HG03571 (cell line): Measurements from ENCODE around the gene ZSCAN20.

ENCODE experiments used
- ATAC-seq: cut with Tn5 transposase; IDR thresholded peaks from one replicate; pipeline ENCODE4 v1.9.1; 2021; ENCODE audit not compliant: unreplicated experiment

The ZSCAN20 gene

DNA sequence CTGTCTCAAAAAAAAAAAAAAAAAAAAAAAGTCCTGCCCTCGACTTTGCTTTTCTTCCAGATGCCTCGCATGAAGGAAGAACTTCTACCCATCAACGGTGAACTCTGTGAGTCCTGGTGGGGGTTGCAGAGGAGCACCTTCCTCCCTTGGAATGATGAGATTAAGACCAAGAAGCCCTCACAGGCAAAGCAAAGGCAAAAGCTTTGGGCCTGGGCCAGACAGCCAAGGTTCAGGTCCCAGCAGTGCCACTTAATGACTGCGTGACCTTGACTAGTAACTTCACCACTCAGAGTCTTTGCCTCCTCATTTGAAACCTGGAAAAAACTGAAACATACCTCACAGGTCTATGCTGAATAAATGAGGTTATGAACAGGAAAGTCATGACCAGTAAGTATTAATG, 55.5 kb downstream of the ZSCAN20 start:
- ATAC-seq: no peak

DNA sequence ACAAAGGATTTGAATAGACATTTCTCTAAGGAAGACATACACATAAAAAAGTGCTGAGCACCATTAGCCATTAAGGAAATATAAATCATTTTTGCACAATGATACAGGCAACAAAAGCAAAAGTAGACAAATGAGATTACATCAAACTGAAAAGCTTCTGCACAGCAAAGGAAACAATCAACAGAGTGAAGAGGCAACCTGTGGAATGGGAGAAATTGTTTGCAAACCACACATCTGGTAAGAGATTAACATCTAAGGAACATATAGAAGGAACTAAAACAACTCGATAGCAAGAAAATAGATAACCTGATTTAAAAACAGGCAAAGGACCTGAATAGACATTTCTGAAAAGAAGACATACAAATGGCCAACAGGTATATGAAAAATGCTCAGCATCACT, 57.5 kb downstream of the ZSCAN20 start:
- ATAC-seq: no peak

DNA sequence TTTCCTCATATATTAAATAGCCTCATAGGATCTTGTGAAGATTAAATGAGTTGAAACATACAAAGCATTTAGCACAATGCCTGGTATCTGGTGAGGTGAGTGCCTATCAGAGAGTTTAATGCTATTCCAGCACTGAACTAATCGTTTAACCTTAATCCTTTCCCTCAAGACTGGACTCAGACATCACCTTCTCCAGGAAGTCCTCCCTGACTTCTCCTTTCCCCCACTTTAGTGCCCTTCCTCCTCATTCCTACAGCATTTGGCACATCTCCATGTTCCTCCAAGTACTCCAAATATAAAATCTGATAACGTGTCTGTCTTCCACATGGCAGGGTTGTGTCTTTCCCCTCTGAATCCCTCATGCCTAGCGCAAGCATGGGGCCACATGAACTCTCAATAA, 59.8 kb downstream of the ZSCAN20 start:
- no peak for ATAC-seq

DNA sequence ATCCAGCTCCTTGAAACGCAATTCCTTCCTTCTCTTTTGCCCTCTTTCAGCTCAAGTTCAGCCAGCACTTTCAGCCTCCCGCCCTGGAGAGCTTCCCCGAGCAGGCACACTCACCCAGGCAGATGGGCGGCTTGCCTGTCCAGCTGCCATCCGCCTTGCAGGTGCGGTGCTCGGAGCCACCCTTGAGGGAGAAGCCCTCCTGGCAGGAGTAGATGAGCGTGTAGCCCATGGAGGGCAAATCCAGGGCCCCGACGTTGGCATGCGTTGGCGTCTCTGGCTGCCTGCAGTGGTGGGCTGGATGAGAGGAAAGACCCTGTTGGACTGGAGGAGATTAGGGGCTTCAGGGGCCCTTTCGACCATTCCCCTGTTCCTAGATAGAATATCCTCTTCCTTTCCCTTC, 60.5 kb downstream of the ZSCAN20 start:
- ATAC-seq: no peak

DNA sequence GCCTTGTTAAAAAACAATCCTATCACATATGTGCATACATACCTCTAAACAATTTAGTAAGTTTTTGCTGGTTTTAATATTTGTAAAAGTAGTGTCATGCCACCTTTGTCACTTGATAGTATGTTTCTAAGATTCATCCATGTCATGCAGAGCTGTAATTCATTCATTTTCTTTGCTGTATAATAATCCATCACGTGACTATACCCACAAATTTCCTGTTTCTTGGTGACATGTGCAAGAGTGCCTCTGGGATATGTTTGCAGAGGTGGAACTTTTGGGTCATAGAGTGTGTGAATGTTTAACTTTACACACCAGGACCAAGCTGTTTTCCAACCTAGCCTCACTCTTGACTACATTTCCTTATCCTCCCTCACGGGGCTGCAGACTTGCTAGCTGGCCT, 62.9 kb downstream of the ZSCAN20 start:
- ATAC-seq: no peak

DNA sequence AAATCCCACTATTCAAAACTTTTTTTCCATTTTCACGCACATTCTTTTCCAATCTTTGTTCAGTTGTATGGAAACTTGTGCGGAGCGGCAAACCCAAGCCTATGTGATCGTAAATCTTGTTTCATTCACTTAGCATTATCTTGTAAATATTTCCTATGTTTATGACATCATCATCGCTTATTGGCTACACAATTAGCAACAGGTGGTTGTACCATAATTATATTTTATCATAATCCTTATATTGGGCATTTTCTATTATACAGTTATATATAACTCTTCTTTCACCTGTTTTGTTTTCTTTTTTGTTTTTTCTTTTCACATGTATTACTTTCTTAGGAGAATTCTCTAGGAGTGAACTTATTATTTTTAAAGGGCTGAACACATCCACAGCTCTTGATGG, 65.4 kb downstream of the ZSCAN20 start:
- ATAC-seq: no peak

DNA sequence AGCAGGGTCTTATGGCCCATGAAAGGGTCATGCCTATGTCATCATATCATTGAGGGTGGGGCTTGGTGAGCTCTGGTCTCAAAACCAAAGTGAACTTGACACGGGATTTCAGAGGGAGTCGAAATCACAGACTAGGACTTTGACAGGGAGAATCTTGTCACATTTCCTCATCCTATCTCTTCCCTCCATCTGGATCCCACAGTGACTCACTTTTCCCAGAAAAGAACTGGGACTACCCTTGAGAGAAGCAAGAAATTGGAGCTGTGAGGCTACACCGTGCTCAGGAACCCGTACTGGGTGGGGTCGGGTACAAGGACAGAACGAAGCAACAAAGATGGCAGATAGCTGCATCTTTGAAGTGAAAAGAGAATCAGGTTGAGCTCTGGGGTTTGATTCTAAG, 69.5 kb downstream of the ZSCAN20 start:
- ATAC-seq: no peak
